H1 (cell line): ENCODE results near the gene RBM25. TPM values are rescaled to one million over a fixed set of nuclear protein-coding genes. Genes with fewer than 3 reads are reported as not detected.
A peak's percentile ranks its signal among the peaks of the same experiment; 100 is the strongest.

ENCODE experiments used
- BACH1 ChIP-seq: IDR thresholded peaks from 2 replicates; pipeline ENCODE4 v1.6.1; 2012; ENCODE audit warnings: low read length, improper control_type of control experiment
- BCL11A ChIP-seq, 2 experiments: IDR thresholded peaks; one replicate each; pipeline ENCODE4 v1.6.1; 2011; ENCODE audit warnings: low read depth in 2 of 2, low read length in 2 of 2, mild to moderate bottlenecking in 2 of 2
- CEBPB ChIP-seq: IDR thresholded peaks from 2 replicates; pipeline ENCODE4 v1.6.1; 2012; ENCODE audit warnings: low read depth, low read length
- HDAC2 ChIP-seq, 2 experiments: fragments of 300-600 bp in 1 of 2; sonication (generic) in 1 of 2; IDR thresholded peaks; 2 replicates each; pipeline ENCODE4 v1.6.1; 2011 to 2012; ENCODE audit warnings: low read depth in 2 of 2, low read length in 2 of 2, mild to moderate bottlenecking in 2 of 2, moderate library complexity in 2 of 2, borderline replicate concordance in 1 of 2, inconsistent platforms in 1 of 2
- HDAC6 ChIP-seq: IDR thresholded peaks from one replicate; pipeline ENCODE4 v1.7.1; 2012; ENCODE audit warnings: low read depth, mild to moderate bottlenecking, inconsistent platforms, low read length, moderate library complexity
- POLR2A ChIP-seq, 2 experiments: IDR thresholded peaks; 1 replicate in 1 of 2; 2 replicates in 1 of 2; pipeline ENCODE4 v1.6.1; 2011; ENCODE audit warnings: low read depth in 2 of 2, low read length in 2 of 2, mild to moderate bottlenecking in 2 of 2; ENCODE audit errors: control extremely low read depth in 1 of 2
- RFX5 ChIP-seq: IDR thresholded peaks from 2 replicates; pipeline ENCODE4 v1.6.1; 2011; ENCODE audit warnings: low read depth, low read length, improper control_type of control experiment, borderline replicate concordance
- SIN3A ChIP-seq, 2 experiments: IDR thresholded peaks in 1 of 2; conservative IDR thresholded peaks in 1 of 2; 2 replicates each; pipeline ENCODE4 v1.6.1; 2011 to 2012; ENCODE audit warnings: low read length in 2 of 2, improper control_type of control experiment in 1 of 2, low read depth in 1 of 2, mild to moderate bottlenecking in 1 of 2
- SP1 ChIP-seq: IDR thresholded peaks from 2 replicates; pipeline ENCODE4 v1.6.1; 2011; ENCODE audit warnings: low read depth, low read length
- SRF ChIP-seq: IDR thresholded peaks from 2 replicates; pipeline ENCODE4 v1.6.1; 2011; ENCODE audit warnings: mild to moderate bottlenecking, low read depth, low read length, moderate library complexity
- SUZ12 ChIP-seq: fragments of 200-600 bp; sonication (generic); IDR thresholded peaks from 2 replicates; pipeline ENCODE4 v1.6.1; 2012; ENCODE audit warnings: mild to moderate bottlenecking, inconsistent platforms, low read length, moderate library complexity, mixed read lengths
- ZNF274 ChIP-seq: IDR thresholded peaks from 2 replicates; pipeline ENCODE4 v1.7.0; 2012; ENCODE audit warnings: low read length, borderline replicate concordance; ENCODE audit errors: extremely low read depth
- polyA plus RNA-seq, 7 experiments: library from polyadenylated mRNA; depleted of rRNA in 3 of 7; stranded (reverse) in 5 of 7; unstranded in 2 of 7; fragments of >200 nt in 5 of 7; fragments of 200-250 nt in 2 of 7; gene quantifications; 1 replicate in 5 of 7; 2 replicates in 1 of 7; 4 replicates in 1 of 7; pipeline versions ENCODE4 v1.2.1 to v1.2.3, GENCODE V29; 2011 to 2013; ENCODE audit warnings: missing spikeins in 2 of 7, mixed read lengths in 2 of 7
- total RNA-seq: library from RNA; stranded (reverse); fragmentation: NEBNext Ultra II Directional; extraction: Animal tissue kit (Norgen Biotek cat#: 25700); gene quantifications from 2 replicates; pipeline ENCODE4 v1.2.1, GENCODE V29; 2021
- TF ChIP-seq, protein P1 (sequence below): IDR thresholded peaks from 2 replicates; pipeline ENCODE4 v1.6.1; 2011; ENCODE audit warnings: low read length, improper control_type of control experiment
- TF ChIP-seq, protein P2 (sequence below): IDR thresholded peaks from 2 replicates; pipeline ENCODE4 v1.6.1; 2012; ENCODE audit warnings: low read length, inconsistent platforms
- TF ChIP-seq, protein P3 (sequence below): IDR thresholded peaks from 2 replicates; pipeline ENCODE4 v1.6.1; 2011; ENCODE audit warnings: low read depth, mild to moderate bottlenecking, low read length; ENCODE audit not compliant: insufficient read depth

Gene RBM25
- total and polyA plus RNA-seq, 2 of the 8 experiments (the other 6 are each of a cell fraction or from before 2014, with no cell fraction given), result 25.6 to 134 TPM

GRCh38 chr14:73026845-73027542 is 31.3 kb upstream of the RBM25 start, which contains the start of gene ZFYVE1 (continued):
- TF ChIP-seq SP1 (no peak), HDAC6 (no peak), RFX5 (no peak), ZNF274 (no peak), SRF (0 out of 2 replicates have a peak, but pooled peaks have one; percentile 2), HDAC2 (IDR thresholded peaks at IDR 0.05; ENCODE audit: borderline replicate concordance in 1 of 2, low read depth in 2 of 2, low read length in 2 of 2) (peak; percentile 77 to 94; a peak in 2 of 4 replicates), POLR2A (IDR thresholded peaks at IDR 0.05; ENCODE audit: control extremely low read depth in 1 of 2, low read depth in 2 of 2, low read length in 2 of 2) (peak in 1 of 2 experiments; percentile 65; a peak in 2 of 3 replicates), SUZ12 (no peak), CEBPB (no peak), SIN3A (conservative IDR thresholded peaks at IDR 0.05 in 1 of 2, IDR thresholded peaks at IDR 0.05 in 1 of 2; ENCODE audit: low read depth in 1 of 2, low read length in 2 of 2) (peak; percentile 99), BACH1 (no peak), BCL11A (IDR thresholded peaks at IDR 0.05; ENCODE audit: low read depth in 2 of 2, low read length in 2 of 2) (no peak)
- TF ChIP-seq, protein P1, sequence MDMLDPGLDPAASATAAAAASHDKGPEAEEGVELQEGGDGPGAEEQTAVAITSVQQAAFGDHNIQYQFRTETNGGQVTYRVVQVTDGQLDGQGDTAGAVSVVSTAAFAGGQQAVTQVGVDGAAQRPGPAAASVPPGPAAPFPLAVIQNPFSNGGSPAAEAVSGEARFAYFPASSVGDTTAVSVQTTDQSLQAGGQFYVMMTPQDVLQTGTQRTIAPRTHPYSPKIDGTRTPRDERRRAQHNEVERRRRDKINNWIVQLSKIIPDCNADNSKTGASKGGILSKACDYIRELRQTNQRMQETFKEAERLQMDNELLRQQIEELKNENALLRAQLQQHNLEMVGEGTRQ, result peak; percentile 55; the same call in 1 of the 2 replicates
- TF ChIP-seq, protein P2, sequence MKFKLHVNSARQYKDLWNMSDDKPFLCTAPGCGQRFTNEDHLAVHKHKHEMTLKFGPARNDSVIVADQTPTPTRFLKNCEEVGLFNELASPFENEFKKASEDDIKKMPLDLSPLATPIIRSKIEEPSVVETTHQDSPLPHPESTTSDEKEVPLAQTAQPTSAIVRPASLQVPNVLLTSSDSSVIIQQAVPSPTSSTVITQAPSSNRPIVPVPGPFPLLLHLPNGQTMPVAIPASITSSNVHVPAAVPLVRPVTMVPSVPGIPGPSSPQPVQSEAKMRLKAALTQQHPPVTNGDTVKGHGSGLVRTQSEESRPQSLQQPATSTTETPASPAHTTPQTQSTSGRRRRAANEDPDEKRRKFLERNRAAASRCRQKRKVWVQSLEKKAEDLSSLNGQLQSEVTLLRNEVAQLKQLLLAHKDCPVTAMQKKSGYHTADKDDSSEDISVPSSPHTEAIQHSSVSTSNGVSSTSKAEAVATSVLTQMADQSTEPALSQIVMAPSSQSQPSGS, result no peak
- TF ChIP-seq, protein P3, sequence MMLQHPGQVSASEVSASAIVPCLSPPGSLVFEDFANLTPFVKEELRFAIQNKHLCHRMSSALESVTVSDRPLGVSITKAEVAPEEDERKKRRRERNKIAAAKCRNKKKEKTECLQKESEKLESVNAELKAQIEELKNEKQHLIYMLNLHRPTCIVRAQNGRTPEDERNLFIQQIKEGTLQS, result 0 out of 2 replicates have a peak, but pooled peaks have one; percentile 27
- TF ChIP-seq, all 59 proteins: peak for 19
